HepG2 (cell line): Measurements from ENCODE around the gene PLXNA1. TPM values are rescaled to one million over a fixed set of nuclear protein-coding genes. Genes with fewer than 3 reads are reported as not detected.

Source experiments
- ATAC-seq: fragments of 200-7000 bp; cut with Tn5 transposase; 3 replicates; pipeline ENCODE4 v1.9.1; 2020; ENCODE audit warnings: mild to moderate bottlenecking, moderate library complexity
- Bru-seq: library from RNA; stranded (reverse); fragments of 400-500 nt; gene quantifications from one replicate; lab custom pipeline; 2021; lab: Mats Ljungman, UMichigan
- BruChase-seq, 2 experiments: library from RNA; stranded (reverse); fragments of 400-500 nt; gene quantifications; one replicate each; lab custom pipeline; 2021; lab: Mats Ljungman, UMichigan
- BruUV-seq: library from RNA; stranded (reverse); fragments of 400-500 nt; replicated peaks from 2 replicates; lab custom pipeline; 2021; lab: Mats Ljungman, UMichigan
- CTCF ChIA-PET: fragments of 300-600 bp; formaldehyde crosslinking; extraction: SDS; loops from one replicate; lab custom pipeline; 2021; ENCODE audit warnings: low total read pairs, inconsistent platforms, low intra/inter-chr PET ratio; lab: Yijun Ruan, JAX
- POLR2A ChIA-PET: fragments of 350-600 bp; sonication (Branson Sonifier 250); formaldehyde crosslinking; loops from one replicate; lab custom pipeline; 2020; ENCODE audit warnings: antibody characterized with exemption, inconsistent platforms; lab: Yijun Ruan, JAX
- DNase-seq: peaks from one replicate; pipeline ENCODE4 v3.0.0-alpha.2; 2015; ENCODE audit warnings: low spot score
- FAIRE-seq: peaks from 3 replicates; lab custom pipeline; 2011; peaks lifted over from hg19 to GRCh38; lab: Jason Lieb, UNC
- H2AFZ ChIP-seq: one replicate; pipeline ENCODE4 v1.6.1; 2011; ENCODE audit warnings: low read length, inconsistent platforms
- H3K27ac ChIP-seq: fragments of 300-600 bp; 3 replicates; pipeline ENCODE4 v1.8.0; 2011; ENCODE audit warnings: mixed run types, mild to moderate bottlenecking, mixed read lengths, low read length, inconsistent platforms; ENCODE audit not compliant: insufficient read depth; ENCODE audit errors: extremely low read length
- H3K27me3 ChIP-seq, 2 experiments: fragments of 200-600 bp in 1 of 2; 2 replicates in 1 of 2; 3 replicates in 1 of 2; pipeline versions ENCODE4 v1.6.0 to v1.8.0; 2011; ENCODE audit warnings: low read length in 2 of 2, mild to moderate bottlenecking in 2 of 2, moderate library complexity in 2 of 2, inconsistent platforms in 1 of 2; ENCODE audit not compliant: insufficient read depth in 2 of 2, control insufficient read depth in 1 of 2
- H3K36me3 ChIP-seq, 2 experiments: fragments of 200-600 bp in 1 of 2; replicated peaks in 1 of 2; 2 replicates in 1 of 2; 3 replicates in 1 of 2; pipeline versions ENCODE4 v1.5.1 to v1.8.0; 2011; ENCODE audit warnings: low read length in 2 of 2, inconsistent platforms in 1 of 2; ENCODE audit not compliant: insufficient read depth in 2 of 2, control insufficient read depth in 1 of 2
- H3K4me1 ChIP-seq: 2 replicates; pipeline ENCODE4 v1.5.1; 2012; ENCODE audit warnings: low read length, inconsistent platforms; ENCODE audit not compliant: insufficient read depth
- H3K4me2 ChIP-seq: 2 replicates; pipeline ENCODE4 v1.6.0; 2011; ENCODE audit warnings: low read depth, low read length, inconsistent platforms
- H3K4me3 ChIP-seq, 3 experiments: fragments of 200-600 bp in 1 of 3; sonication (generic), shearing (Covaris generic) in 1 of 3; replicated peaks in 1 of 3; 2 replicates each; pipeline ENCODE4 v1.5.1; 2011 to 2016; ENCODE audit warnings: low read length in 3 of 3, inconsistent platforms in 2 of 3, low read depth in 2 of 3, mild to moderate bottlenecking in 2 of 3, control low read depth in 1 of 3, mixed read lengths in 1 of 3; ENCODE audit not compliant: insufficient read depth in 1 of 3
- H3K79me2 ChIP-seq: one replicate; pipeline ENCODE4 v1.6.1; 2011; ENCODE audit warnings: low read length, inconsistent platforms; ENCODE audit not compliant: insufficient read depth
- H3K9ac ChIP-seq: 2 replicates; pipeline ENCODE4 v1.6.0; 2011; ENCODE audit warnings: mild to moderate bottlenecking, low read depth, low read length, inconsistent platforms; ENCODE audit not compliant: insufficient read depth
- H3K9me3 ChIP-seq: 2 replicates; pipeline ENCODE4 v1.5.1; 2012; ENCODE audit warnings: mild to moderate bottlenecking, low read length
- H4K20me1 ChIP-seq: 2 replicates; pipeline ENCODE4 v1.6.0; 2011; ENCODE audit warnings: inconsistent platforms, mild to moderate bottlenecking, low read length, moderate library complexity; ENCODE audit not compliant: insufficient read depth
- FOSL1 ChIP-seq: sonication (generic); formaldehyde crosslinking; IDR thresholded peaks from 2 replicates; pipeline ENCODE4 v1.9.0; 2021; ENCODE audit warnings: missing genetic modification reagents, borderline replicate concordance
- ISX ChIP-seq: sonication (generic); formaldehyde crosslinking; conservative IDR thresholded peaks from 2 replicates; pipeline ENCODE4 v1.5.0; 2020; ENCODE audit warnings: missing genetic modification reagents
- KLF12 ChIP-seq: sonication (generic); formaldehyde crosslinking; IDR thresholded peaks from 2 replicates; pipeline ENCODE4 v1.4.0; 2020; ENCODE audit warnings: missing genetic modification reagents, borderline replicate concordance
- NFIC ChIP-seq: IDR thresholded peaks from 2 replicates; pipeline ENCODE4 v1.6.1; 2012; ENCODE audit warnings: mild to moderate bottlenecking, low read length, inconsistent platforms
- NKX3-1 ChIP-seq: sonication (generic); formaldehyde crosslinking; IDR thresholded peaks from 2 replicates; pipeline ENCODE4 v1.5.0; 2020; ENCODE audit warnings: missing genetic modification reagents
- PHF8 ChIP-seq: sonication (generic); formaldehyde crosslinking; IDR thresholded peaks from 2 replicates; pipeline ENCODE4 v1.5.0; 2020; ENCODE audit warnings: missing genetic modification reagents
- TBX2 ChIP-seq: sonication (generic); formaldehyde crosslinking; IDR thresholded peaks from 2 replicates; pipeline ENCODE4 v1.5.0; 2020; ENCODE audit warnings: missing genetic modification reagents, mild to moderate bottlenecking, borderline replicate concordance
- ZNF10 ChIP-seq: sonication (generic); formaldehyde crosslinking; IDR thresholded peaks from 2 replicates; pipeline ENCODE4 v1.4.0; 2020; ENCODE audit warnings: mild to moderate bottlenecking, low read depth, missing genetic modification reagents, borderline replicate concordance
- ZNF788 ChIP-seq: sonication (generic); formaldehyde crosslinking; IDR thresholded peaks from 2 replicates; pipeline ENCODE4 v1.5.0; 2020; ENCODE audit warnings: mild to moderate bottlenecking, missing genetic modification reagents, borderline replicate concordance
- ZNF879 ChIP-seq: sonication (generic); formaldehyde crosslinking; IDR thresholded peaks from 2 replicates; pipeline ENCODE4 v1.8.1; 2023; ENCODE audit warnings: missing genetic modification reagents
- WGBS: methylation state at CpG from one replicate; pipeline ENCODE4 v1.1.6; 2017; ENCODE audit warnings: low lambda C conversion rate; 5-methylcytosine and 5-hydroxymethylcytosine counted together
- in situ Hi-C: cut with HindIII; loops from 2 replicates; pipeline ENCODE4 v1.10.0; 2017; ENCODE audit warnings: low pct_unique_long_range_greater_than_20kb; ENCODE audit not compliant: extremely low pct_ligation_motif_present
- intact Hi-C: fragments of 100-400 bp; cut with micrococcal nuclease; formaldehyde crosslinking; loops from one replicate; pipeline ENCODE4 v1.10.0; 2022; ENCODE audit not compliant: unreplicated experiment
- long read RNA-seq, 2 experiments: library from RNA in 1 of 2; library from polyadenylated mRNA in 1 of 2; stranded (forward) in 1 of 2; unstranded in 1 of 2; transcript quantifications; one replicate each; pipeline ENCODE4 v2.0.0, GENCODE V29; 2019 to 2022
- polyA minus RNA-seq, 3 experiments: library from RNA; depleted of rRNA, polyadenylated mRNA; stranded (reverse); fragments of >200 nt; gene quantifications; 2 replicates each; pipeline ENCODE4 v1.2.3, GENCODE V29; 2011; ENCODE audit warnings: low replicate concordance in 1 of 3
- polyA plus RNA-seq, 8 experiments: library from polyadenylated mRNA; depleted of rRNA in 3 of 8; stranded (reverse) in 7 of 8; unstranded in 1 of 8; fragments of >200 nt; fragmentation: Illumina TruSeq in 4 of 8; extraction: Trizol in 4 of 8; gene quantifications; 2 replicates each; pipeline versions ENCODE4 v1.2.1 to v1.2.3, GENCODE V29; 2011 to 2016; ENCODE audit warnings: low read depth in 4 of 8, missing spikeins in 1 of 8, mixed read lengths in 1 of 8; ENCODE audit not compliant: insufficient read depth in 1 of 8
- total RNA-seq, 5 experiments: library from RNA; depleted of rRNA; stranded (reverse); fragments of >200 nt; fragmentation: Illumina TruSeq; extraction: Trizol; gene quantifications; 2 replicates each; pipeline ENCODE4 v1.2.3, GENCODE V29; 2016; ENCODE audit warnings: low read depth in 1 of 5
- TF ChIP-seq, protein P1 (sequence below): sonication (generic); formaldehyde crosslinking; IDR thresholded peaks from 2 replicates; pipeline ENCODE4 v1.9.0; 2021; ENCODE audit warnings: missing genetic modification reagents, borderline replicate concordance
- TF ChIP-seq, protein P2 (sequence below): sonication (generic); formaldehyde crosslinking; IDR thresholded peaks from 2 replicates; pipeline ENCODE4 v1.5.1; 2020; ENCODE audit warnings: missing genetic modification reagents, mild to moderate bottlenecking, borderline replicate concordance
- TF ChIP-seq, protein P3 (sequence below): sonication (generic); formaldehyde crosslinking; IDR thresholded peaks from 2 replicates; pipeline ENCODE4 v1.8.1; 2023; ENCODE audit warnings: mild to moderate bottlenecking, moderate library complexity, missing genetic modification reagents

Gene PLXNA1
- total RNA-seq (2016; rRNA removed; fragmentation: Illumina TruSeq; extraction: Trizol) (8.5 and 16.6 TPM in 2 replicates), polyA plus RNA-seq (2011; rRNA removed) (18.2 and 29.9 TPM in 2 replicates), polyA minus RNA-seq (2011; rRNA and poly(A)+ RNA removed; ENCODE audit: low replicate concordance) (45.3 and 67.9 TPM in 2 replicates), Bru-seq, nascent RNA (percentile 52 among the genes with signal in this experiment), BruChase-seq, experiment 1, labeled RNA remaining after a 6-hour chase (percentile 77 among the genes with signal in this experiment), BruChase-seq, experiment 2, labeled RNA remaining after a 2-hour chase (percentile 68 among the genes with signal in this experiment)
- 1.1 TPM in 2 replicates for total RNA-seq (2016; cell fraction: cytosol; rRNA removed; fragmentation: Illumina TruSeq; extraction: Trizol; ENCODE audit: low read depth)
- 7.0 and 17.7 TPM in 2 replicates for total RNA-seq (2016; cell fraction: insoluble cytoplasmic fraction; rRNA removed; fragmentation: Illumina TruSeq; extraction: Trizol)
- 4.5 and 5.2 TPM in 2 replicates for total RNA-seq (2016; cell fraction: membrane; rRNA removed; fragmentation: Illumina TruSeq; extraction: Trizol)
- 21.4 and 25.4 TPM in 2 replicates for total RNA-seq (2016; cell fraction: nucleus; rRNA removed; fragmentation: Illumina TruSeq; extraction: Trizol)
- 11.5 and 17.1 TPM in 2 replicates for polyA plus RNA-seq (2011; cell fraction: cytosol; rRNA removed)
- polyA plus RNA-seq (2011; cell fraction: nucleus; rRNA removed), result 87.4 and 104 TPM in 2 replicates
- 12.1 and 17.5 TPM in 2 replicates for polyA plus RNA-seq (2012)
- 0.60 and 0.61 TPM in 2 replicates for polyA plus RNA-seq (2016; cell fraction: cytosol; fragmentation: Illumina TruSeq; extraction: Trizol; ENCODE audit: low read depth)
- 4.2 and 7.1 TPM in 2 replicates for polyA plus RNA-seq (2016; cell fraction: insoluble cytoplasmic fraction; fragmentation: Illumina TruSeq; extraction: Trizol; ENCODE audit: low read depth)
- 1.3 and 3.0 TPM in 2 replicates for polyA plus RNA-seq (2016; cell fraction: membrane; fragmentation: Illumina TruSeq; extraction: Trizol; ENCODE audit: low read depth)
- 40.0 and 50.7 TPM in 2 replicates for polyA plus RNA-seq (2016; cell fraction: nucleus; fragmentation: Illumina TruSeq; extraction: Trizol; ENCODE audit: insufficient read depth, low read depth)
- 16.4 and 17.6 TPM in 2 replicates for polyA minus RNA-seq (2011; cell fraction: cytosol; rRNA and poly(A)+ RNA removed)
- polyA minus RNA-seq (2011; cell fraction: nucleus; rRNA and poly(A)+ RNA removed), result 24.8 and 26.2 TPM in 2 replicates
- long read RNA-seq, experiment 1, partial matches to known transcripts, result 4 of 19 reads
- long read RNA-seq, experiment 1, other reads (novel, unspliced or antisense), result 15 of 19 reads
- long read RNA-seq, experiment 2, full-length matches to known transcripts, result 6 of 68 reads
- long read RNA-seq, experiment 2, partial matches to known transcripts, result 20 of 68 reads
- long read RNA-seq, experiment 2, other reads (novel, unspliced or antisense), result 42 of 68 reads

DNA sequence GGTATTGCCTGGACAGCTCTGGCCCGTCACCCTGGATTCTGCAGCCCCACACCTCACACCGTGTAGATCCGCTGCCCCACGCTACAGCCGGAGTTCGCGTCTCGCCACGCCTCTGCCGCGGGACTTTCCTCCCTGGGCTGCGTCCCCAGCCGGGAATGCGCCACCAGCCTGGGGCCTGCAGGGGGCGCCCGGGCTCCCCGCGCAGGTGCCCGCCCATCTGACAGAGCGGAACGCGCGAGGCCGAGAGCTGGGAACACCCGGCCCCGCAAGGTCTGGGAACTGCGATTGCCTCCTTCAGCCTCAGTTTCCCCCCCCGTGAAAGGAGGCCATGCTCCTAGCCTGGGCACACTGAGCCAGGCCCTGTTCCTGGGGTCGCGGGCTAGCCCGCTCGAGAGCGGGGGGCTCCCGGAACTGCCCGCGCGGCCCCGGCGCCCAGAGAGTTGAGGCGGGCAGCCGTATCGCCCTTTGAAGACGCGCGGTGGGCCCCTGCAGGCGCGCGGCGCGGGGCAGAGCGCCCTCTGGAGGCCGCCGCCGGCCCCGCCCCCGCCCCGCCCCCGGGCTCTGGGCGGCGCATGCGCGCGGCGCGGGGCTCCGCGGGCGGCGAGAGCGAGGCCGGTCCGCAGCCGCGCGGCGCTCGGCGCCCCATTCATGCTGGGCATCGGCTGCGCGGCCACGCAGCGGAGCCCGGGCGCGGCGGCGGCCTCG, at the start of gene PLXNA1:
Gene PLXNA1 (plus strand): TSS at position 645 of the 705 bp plus-strand sequence. CDS start 5,479 bp downstream, outside the sequence.
- H3K9ac ChIP-seq, result peak within 1 kb of the TSS; percentile 79
- no peaks in the 10 kb centered on the region for H3K9me3 ChIP-seq
- H3K4me2 ChIP-seq, result peak within 1 kb of the TSS; percentile 95
- peaks cover 39% of the 10 kb centered on the region for H3K4me1 ChIP-seq
- H3K27me3 ChIP-seq, result peaks cover 2 to 16% of the 10 kb centered on the region in 2 experiments; a peak in 3 of 5 replicates
- in situ Hi-C loops (no loop called here), intact Hi-C loops (loop anchor here (2.0 to 10.0 kb wide), 3 partner anchors 230 to 562 kb away; no protein-coding TSS in a partner anchor)
- DNase-seq (peak; percentile 44), ATAC-seq (peak; percentile 61), FAIRE-seq (no peak)
- H3K27ac ChIP-seq, result peak within 1 kb of the TSS; percentile 55
- peak within 1 kb of the TSS; percentile 44 for H2AFZ ChIP-seq
- ChIA-PET CTCF (interaction anchor here (1.0 to 1.2 kb wide), 2 partner anchors 195 to 231 kb away, joined by 3 to 7 read pairs; no protein-coding TSS in a partner anchor), POLR2A (no interaction called here)
- H3K4me3 ChIP-seq, result peak within 1 kb of the TSS; percentile 59 to 92 (median 81); a peak in 5 of 6 replicates
- BruUV-seq, result no TSS peak
- H4K20me1 ChIP-seq, result peaks cover 19% of the 10 kb centered on the region; the same call in 1 of the 2 replicates
- H3K79me2 ChIP-seq, result peaks cover 15% of the 10 kb centered on the region
- H3K36me3 ChIP-seq, result no peaks in the 10 kb centered on the region
- no CpG with 5 or more reads among the region's 89 CpGs for WGBS
- TF ChIP-seq ZNF10 (CRISPR knock-in tag) (no peak), NFIC (no peak), PHF8 (CRISPR knock-in tag) (peak; percentile 60), TBX2 (CRISPR knock-in tag) (peak; percentile 52; the same call in 1 of the 2 replicates), FOSL1 (CRISPR knock-in tag) (no peak), KLF12 (CRISPR knock-in tag) (0 out of 2 replicates have a peak, but pooled peaks have one; percentile 18), ISX (CRISPR knock-in tag) (no peak; the same call in 1 of the 2 replicates), ZNF788 (CRISPR knock-in tag) (peak; percentile 76; the same call in 1 of the 2 replicates), ZNF879 (CRISPR knock-in tag) (no peak), NKX3-1 (no peak)
- TF ChIP-seq, protein P1, sequence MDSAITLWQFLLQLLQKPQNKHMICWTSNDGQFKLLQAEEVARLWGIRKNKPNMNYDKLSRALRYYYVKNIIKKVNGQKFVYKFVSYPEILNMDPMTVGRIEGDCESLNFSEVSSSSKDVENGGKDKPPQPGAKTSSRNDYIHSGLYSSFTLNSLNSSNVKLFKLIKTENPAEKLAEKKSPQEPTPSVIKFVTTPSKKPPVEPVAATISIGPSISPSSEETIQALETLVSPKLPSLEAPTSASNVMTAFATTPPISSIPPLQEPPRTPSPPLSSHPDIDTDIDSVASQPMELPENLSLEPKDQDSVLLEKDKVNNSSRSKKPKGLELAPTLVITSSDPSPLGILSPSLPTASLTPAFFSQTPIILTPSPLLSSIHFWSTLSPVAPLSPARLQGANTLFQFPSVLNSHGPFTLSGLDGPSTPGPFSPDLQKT (CRISPR knock-in tag), result no peak
- TF ChIP-seq, protein P2, sequence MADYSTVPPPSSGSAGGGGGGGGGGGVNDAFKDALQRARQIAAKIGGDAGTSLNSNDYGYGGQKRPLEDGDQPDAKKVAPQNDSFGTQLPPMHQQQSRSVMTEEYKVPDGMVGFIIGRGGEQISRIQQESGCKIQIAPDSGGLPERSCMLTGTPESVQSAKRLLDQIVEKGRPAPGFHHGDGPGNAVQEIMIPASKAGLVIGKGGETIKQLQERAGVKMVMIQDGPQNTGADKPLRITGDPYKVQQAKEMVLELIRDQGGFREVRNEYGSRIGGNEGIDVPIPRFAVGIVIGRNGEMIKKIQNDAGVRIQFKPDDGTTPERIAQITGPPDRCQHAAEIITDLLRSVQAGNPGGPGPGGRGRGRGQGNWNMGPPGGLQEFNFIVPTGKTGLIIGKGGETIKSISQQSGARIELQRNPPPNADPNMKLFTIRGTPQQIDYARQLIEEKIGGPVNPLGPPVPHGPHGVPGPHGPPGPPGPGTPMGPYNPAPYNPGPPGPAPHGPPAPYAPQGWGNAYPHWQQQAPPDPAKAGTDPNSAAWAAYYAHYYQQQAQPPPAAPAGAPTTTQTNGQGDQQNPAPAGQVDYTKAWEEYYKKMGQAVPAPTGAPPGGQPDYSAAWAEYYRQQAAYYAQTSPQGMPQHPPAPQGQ (CRISPR knock-in tag), result no peak
- TF ChIP-seq, protein P3, sequence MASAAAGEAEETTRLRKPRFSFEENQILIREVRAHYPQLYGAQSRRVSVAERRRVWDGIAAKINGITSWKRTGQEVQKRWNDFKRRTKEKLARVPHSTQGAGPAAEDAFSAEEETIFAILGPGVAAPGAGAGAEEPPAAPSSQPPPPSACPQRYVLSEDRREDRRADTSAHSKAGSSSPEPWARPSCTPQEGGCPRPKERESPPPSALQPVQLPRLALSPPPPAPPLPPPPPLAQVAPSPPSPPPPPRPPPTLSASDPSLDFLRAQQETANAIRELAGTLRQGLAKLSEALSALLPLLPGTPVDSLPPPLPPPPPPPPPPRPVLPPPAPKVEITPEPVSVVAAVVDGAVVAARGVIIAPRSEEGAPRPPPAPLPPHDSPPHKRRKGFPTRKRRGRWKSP (CRISPR knock-in tag), result 0 out of 2 replicates have a peak, but pooled peaks have one; percentile 54
